Peyer's patch (tissue), 4 donors: Measurements from ENCODE around the gene SAFB.

Experiments
- CTCF ChIP-seq, 6 experiments: fragments of 450-650 bp in 4 of 6; fragments of 200-600 bp in 2 of 6; sonication (generic) in 1 of 6; IDR thresholded peaks; one replicate each; pipeline ENCODE4 v1.5.1; 2017 to 2019; ENCODE audit warnings: antibody characterized with exemption in 6 of 6, mild to moderate bottlenecking in 3 of 6, moderate library complexity in 1 of 6
- POLR2A ChIP-seq, 2 donors: fragments of 450-650 bp; IDR thresholded peaks; one replicate each; pipeline ENCODE4 v1.5.1; 2017; ENCODE audit warnings: antibody characterized with exemption in 2 of 2, mild to moderate bottlenecking in 2 of 2, moderate library complexity in 2 of 2

GRCh38 chr19:5652261-5652660, 29.4 kb downstream of the SAFB start:
- TF ChIP-seq CTCF (IDR thresholded peaks at IDR 0.05) (no peak), POLR2A (IDR thresholded peaks at IDR 0.05) (no peak)
